Neuron (in vitro differentiated cells): ENCODE results near the gene TMEM200B.

ENCODE experiments used
- H2AFZ ChIP-seq: one replicate; pipeline ENCODE4 v1.6.1; 2013; ENCODE audit warnings: low read depth, mild to moderate bottlenecking, inconsistent platforms, low read length, moderate library complexity
- H3K27me3 ChIP-seq: one replicate; pipeline ENCODE4 v1.6.1; 2013; ENCODE audit warnings: low read length; ENCODE audit not compliant: insufficient read depth
- H3K36me3 ChIP-seq: one replicate; pipeline ENCODE4 v1.6.1; 2013; ENCODE audit warnings: low read length; ENCODE audit not compliant: insufficient read depth
- H3K4me1 ChIP-seq: one replicate; pipeline ENCODE4 v1.6.1; 2013; ENCODE audit warnings: low read length; ENCODE audit not compliant: insufficient read depth
- H3K4me3 ChIP-seq: 2 replicates; pipeline ENCODE4 v1.5.1; 2013; ENCODE audit warnings: mild to moderate bottlenecking, low read length, moderate library complexity
- H3K9me3 ChIP-seq: one replicate; pipeline ENCODE4 v1.6.1; 2013; ENCODE audit warnings: low read length

The TMEM200B gene

GRCh38 chr1:29126198-29126597, 2.5 kb upstream of the TMEM200B start:
- H3K4me1 ChIP-seq, result peaks cover 9% of the 10 kb centered on the region
- no peak overlapping the region for H2AFZ ChIP-seq
- H3K9me3 ChIP-seq, result no peaks in the 10 kb centered on the region
- no peak overlapping the region for H3K4me3 ChIP-seq
- H3K27me3 ChIP-seq, result no peaks in the 10 kb centered on the region
- no peaks in the 10 kb centered on the region for H3K36me3 ChIP-seq

DNA sequence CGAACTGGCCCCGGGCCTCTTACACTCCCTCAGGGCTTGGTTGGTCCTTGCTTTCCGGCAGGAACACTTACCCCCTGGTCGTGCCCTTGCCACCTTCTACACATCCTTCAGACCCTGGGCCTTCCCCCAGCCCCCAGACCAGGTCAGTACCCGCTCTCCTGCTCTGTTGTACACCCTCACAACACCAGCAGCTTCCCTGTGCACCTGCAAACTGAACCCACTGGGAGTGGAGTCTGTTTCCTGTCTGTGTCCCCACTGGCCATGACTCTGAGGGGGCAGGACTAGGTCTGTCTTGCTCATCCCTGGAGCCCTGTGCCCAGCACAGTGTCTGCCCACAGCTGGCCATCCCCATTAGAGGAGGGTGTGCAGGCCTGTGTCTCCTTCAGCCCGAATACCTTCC, 2.1 kb upstream of the TMEM200B start:
- Histone ChIP-seq H2AFZ (no peak overlapping the region), H3K36me3 (no peaks in the 10 kb centered on the region), H3K9me3 (no peaks in the 10 kb centered on the region), H3K4me3 (no peak overlapping the region), H3K27me3 (no peaks in the 10 kb centered on the region), H3K4me1 (peaks cover 9% of the 10 kb centered on the region)

DNA sequence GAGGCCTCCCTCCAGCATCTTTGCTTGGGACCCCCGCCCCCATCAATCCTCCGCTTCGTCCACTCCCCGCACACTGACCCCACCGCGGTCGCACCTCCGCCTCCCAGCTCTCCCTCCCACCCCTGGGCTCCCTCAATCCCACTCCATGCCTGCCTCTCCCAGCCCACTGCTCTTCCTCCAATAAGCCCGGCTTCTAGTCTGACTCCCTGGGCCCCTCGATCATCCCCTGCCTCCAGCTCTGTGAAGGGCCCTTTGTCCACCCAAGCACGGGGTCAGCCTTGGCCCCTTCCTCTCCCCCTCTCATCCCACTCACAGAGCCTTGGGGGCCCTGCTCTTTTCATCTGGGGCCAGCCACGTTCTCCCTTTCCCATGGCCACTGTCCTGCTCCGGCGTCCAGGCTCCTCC, 1.5 kb upstream of the TMEM200B start:
- Histone ChIP-seq H3K4me1 (peaks cover 9% of the 10 kb centered on the region), H3K27me3 (no peaks in the 10 kb centered on the region), H3K36me3 (peaks cover 5% of the 10 kb centered on the region), H3K9me3 (no peaks in the 10 kb centered on the region), H2AFZ (peak overlapping the region; percentile 93), H3K4me3 (peak overlapping the region; percentile 46)

DNA sequence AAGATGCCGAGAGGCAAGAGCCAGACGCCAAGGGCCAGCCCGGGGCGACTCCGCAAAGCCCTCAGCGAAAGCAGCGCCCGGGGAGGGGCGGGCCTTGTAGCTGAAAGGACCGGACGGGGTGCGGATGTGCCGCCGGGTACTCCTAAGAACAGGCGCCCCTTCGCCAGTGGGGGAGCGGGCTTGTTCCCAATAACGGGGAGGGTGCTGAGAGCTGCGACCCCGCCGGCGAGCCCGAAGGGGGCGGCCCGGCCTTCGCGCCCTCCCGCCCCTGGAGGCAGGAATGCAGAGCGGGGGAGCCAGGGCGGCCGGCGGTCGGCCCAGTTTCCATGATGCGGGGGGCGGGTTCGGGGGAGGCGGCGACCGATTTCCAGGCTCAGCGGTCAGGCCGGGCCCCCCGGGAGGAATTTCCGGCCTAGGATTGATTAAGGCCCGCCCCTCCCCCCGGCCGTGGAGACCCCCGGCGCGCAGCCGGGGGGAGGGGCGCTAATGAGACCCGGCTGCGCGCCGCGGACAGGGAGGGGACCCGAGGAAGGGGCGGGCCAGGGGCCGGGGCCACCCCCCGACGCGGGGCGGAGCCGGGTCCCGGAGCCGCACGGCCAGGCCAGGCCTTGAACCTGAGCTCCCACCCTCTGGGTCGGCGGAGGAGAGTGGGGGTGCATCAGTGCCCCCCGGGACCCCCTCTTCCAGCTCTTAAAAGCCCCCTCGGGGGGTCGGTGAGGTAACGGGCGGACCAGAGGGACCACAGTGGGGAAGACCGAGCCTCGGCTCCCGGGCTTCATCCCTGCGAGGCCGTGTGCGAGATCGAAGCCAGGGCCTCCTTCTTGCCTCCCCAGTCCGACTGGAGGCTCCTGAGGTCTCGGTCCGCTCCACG, 898 bp upstream of the TMEM200B start:
- peak overlapping the region; percentile 93 for H2AFZ ChIP-seq
- peaks cover 7% of the 10 kb centered on the region for H3K36me3 ChIP-seq
- H3K4me1 ChIP-seq, result peaks cover 9% of the 10 kb centered on the region
- H3K9me3 ChIP-seq, result no peaks in the 10 kb centered on the region
- H3K4me3 ChIP-seq, result peak overlapping the region; percentile 46
- H3K27me3 ChIP-seq, result no peaks in the 10 kb centered on the region

GRCh38 chr1:29123053-29123886, 433 bp downstream of the TMEM200B start:
- Histone ChIP-seq H3K9me3 (no peaks in the 10 kb centered on the region), H3K4me3 (no peak overlapping the region), H3K36me3 (peaks cover 16% of the 10 kb centered on the region), H3K27me3 (no peaks in the 10 kb centered on the region), H2AFZ (no peak overlapping the region), H3K4me1 (peaks cover 9% of the 10 kb centered on the region)

DNA sequence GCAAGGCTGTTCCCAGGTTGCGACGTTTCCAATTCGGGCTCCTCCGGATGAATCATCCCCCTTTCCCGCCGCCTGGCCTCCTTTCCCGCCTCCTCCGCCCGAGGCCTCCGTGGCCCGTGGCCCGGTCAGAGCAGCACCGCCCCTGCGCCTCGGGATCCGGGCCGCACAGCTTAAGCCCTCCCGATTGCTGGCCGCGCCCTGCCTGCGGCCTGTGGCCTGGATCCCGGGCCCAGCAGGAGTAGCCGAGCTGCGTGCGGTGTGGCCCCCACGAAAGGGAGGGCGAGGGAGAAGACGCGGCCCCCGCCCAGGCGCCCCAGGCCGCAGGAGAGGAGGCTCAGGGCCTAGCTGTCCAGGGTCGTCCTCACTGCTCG, 1.0 kb downstream of the TMEM200B start:
- no peak overlapping the region for H2AFZ ChIP-seq
- H3K9me3 ChIP-seq, result no peaks in the 10 kb centered on the region
- H3K4me1 ChIP-seq, result peaks cover 9% of the 10 kb centered on the region
- H3K4me3 ChIP-seq, result no peak overlapping the region
- no peaks in the 10 kb centered on the region for H3K27me3 ChIP-seq
- peaks cover 19% of the 10 kb centered on the region for H3K36me3 ChIP-seq

GRCh38 chr1:29121936-29122681, 1.6 kb downstream of the TMEM200B start:
- no peaks in the 10 kb centered on the region for H3K9me3 ChIP-seq
- no peaks in the 10 kb centered on the region for H3K27me3 ChIP-seq
- H3K36me3 ChIP-seq, result peaks cover 25% of the 10 kb centered on the region
- no peak overlapping the region for H2AFZ ChIP-seq
- peaks cover 9% of the 10 kb centered on the region for H3K4me1 ChIP-seq
- H3K4me3 ChIP-seq, result no peak overlapping the region

DNA sequence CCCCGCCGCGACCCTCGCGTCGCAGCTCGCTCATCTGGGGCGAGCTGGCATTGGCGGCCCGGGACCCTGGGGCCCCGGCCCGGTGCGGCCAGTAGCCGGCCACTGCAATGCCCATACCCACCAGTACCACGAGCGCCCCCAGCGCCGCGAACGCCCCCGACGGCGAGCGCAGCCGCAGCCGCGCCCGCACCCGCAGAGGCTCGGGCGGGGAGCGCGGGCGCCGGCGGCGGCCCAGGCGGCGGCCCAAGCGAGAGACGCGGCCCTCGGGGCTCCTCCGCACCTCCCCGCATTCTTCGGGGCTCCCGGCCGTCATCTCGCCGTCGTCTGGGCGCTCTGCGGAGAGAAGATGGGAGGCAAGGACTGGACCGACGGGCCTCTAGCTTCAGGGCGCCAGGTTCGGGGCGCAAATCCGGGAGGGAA, 2.2 kb downstream of the TMEM200B start:
- Histone ChIP-seq H3K9me3 (no peaks in the 10 kb centered on the region), H3K36me3 (peaks cover 29% of the 10 kb centered on the region), H3K27me3 (no peaks in the 10 kb centered on the region), H2AFZ (no peak overlapping the region), H3K4me1 (peaks cover 9% of the 10 kb centered on the region), H3K4me3 (no peak overlapping the region)

- peaks cover 9% of the 10 kb centered on the region for H3K4me1 ChIP-seq
- no peaks in the 10 kb centered on the region for H3K27me3 ChIP-seq
- peaks cover 33% of the 10 kb centered on the region for H3K36me3 ChIP-seq
- H3K4me3 ChIP-seq, result no peak overlapping the region
- H2AFZ ChIP-seq, result no peak overlapping the region
- no peaks in the 10 kb centered on the region for H3K9me3 ChIP-seq
These were observed 2.7 kb downstream of the TMEM200B start for GRCh38 chr1:29120947-29121485.

DNA sequence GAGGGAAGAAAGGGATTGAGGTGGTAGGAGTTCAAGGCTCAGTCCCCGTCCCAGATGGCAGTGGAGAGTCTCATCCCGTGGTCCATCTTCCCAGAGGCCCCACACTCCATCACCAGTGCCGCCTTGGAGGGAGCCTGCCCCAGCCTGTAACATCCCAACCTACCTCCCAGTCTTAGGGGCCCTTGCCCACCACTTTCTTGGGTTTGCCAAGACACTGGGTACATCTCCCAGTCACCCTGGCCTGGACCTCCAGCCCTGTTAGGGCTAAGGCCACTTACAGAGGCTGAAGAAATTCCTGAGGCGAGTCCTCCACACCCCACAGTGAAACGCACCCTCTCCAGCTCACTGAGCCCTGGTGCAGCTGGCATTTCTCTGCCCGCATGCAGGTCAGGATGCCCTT, 3.3 kb downstream of the TMEM200B start:
- no peak overlapping the region for H3K4me3 ChIP-seq
- H3K27me3 ChIP-seq, result no peaks in the 10 kb centered on the region
- peaks cover 39% of the 10 kb centered on the region for H3K36me3 ChIP-seq
- no peak overlapping the region for H2AFZ ChIP-seq
- no peaks in the 10 kb centered on the region for H3K9me3 ChIP-seq
- peaks cover 8% of the 10 kb centered on the region for H3K4me1 ChIP-seq

- Histone ChIP-seq H3K27me3 (no peaks in the 10 kb centered on the region), H3K36me3 (peaks cover 42% of the 10 kb centered on the region), H2AFZ (no peak overlapping the region), H3K4me3 (no peak overlapping the region), H3K4me1 (peaks cover under 1% of the 10 kb centered on the region), H3K9me3 (no peaks in the 10 kb centered on the region)
These were observed 4.4 kb downstream of the TMEM200B start for GRCh38 chr1:29119121-29119929.

GRCh38 chr1:29117381-29117780, 6.3 kb downstream of the TMEM200B start:
- Histone ChIP-seq H3K4me3 (no peak overlapping the region), H3K36me3 (peaks cover 59% of the 10 kb centered on the region), H3K4me1 (no peaks in the 10 kb centered on the region), H3K27me3 (no peaks in the 10 kb centered on the region), H3K9me3 (no peaks in the 10 kb centered on the region), H2AFZ (no peak overlapping the region)
